Measurements from ENCODE around the gene NEMF.
"Not testable (repeated sequence)": the region's sequence is repeated elsewhere in the genome, so short reads cannot be mapped to it uniquely, and the experiment has no call there.

The NEMF gene

DNA sequence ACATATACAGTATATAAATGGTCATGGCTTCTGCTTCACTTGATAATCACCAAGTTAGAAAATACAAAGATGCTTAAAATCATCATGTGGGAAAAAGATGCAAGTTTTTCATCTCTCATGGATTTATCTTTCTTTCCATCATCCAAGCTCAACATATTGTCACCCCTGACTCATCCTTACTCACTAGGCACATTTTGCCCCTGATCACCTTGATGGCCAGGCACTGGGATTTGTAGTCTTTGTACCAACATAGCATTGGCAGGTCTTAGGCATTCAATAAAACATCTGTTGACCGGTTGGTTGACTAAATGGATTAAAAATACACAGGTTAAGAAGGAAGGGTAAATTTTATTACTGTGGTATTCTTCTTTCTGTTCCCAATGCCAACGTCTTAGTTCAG is 56.6 kb downstream of the NEMF start:
- DNase-seq: no peak

DNA sequence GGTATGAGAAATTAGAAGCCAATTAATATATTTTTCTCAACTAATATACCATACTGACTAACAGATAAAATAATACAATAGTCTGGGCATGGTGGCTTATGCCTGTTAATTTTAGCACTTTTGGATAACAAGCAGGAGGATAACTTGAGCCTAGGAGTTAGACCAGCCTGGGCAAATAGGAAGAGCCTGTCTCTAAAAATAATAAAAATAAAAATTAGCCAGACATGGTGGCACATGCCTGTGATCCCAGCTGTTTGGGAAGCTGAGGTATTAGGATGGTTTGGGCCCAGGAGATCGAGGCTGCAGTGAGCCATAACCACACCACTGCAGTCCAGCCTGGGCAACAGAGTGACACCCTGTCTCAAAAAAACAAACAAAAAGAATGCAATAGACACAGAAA is 60.0 kb downstream of the NEMF start:
- no peak for DNase-seq

DNA sequence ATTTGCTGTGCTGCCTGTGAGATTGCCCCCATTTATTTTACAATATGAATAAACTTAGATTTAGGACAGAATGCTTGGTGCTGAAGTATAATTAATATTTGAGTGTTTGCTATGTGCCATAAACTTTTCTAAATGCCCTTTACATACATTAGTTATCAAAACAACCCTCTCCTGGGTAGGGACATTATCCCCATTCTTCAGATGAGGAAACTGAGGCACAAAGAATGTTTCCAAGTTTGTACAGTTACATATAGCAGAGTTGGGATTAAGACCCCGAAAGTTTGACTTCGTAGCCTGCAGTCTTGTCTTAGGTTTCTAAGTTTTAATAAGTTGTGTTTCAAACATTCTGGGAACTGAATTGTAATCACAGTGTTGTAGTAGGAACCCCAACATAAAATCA is 66.3 kb downstream of the NEMF start:
- no peak for DNase-seq

DNA sequence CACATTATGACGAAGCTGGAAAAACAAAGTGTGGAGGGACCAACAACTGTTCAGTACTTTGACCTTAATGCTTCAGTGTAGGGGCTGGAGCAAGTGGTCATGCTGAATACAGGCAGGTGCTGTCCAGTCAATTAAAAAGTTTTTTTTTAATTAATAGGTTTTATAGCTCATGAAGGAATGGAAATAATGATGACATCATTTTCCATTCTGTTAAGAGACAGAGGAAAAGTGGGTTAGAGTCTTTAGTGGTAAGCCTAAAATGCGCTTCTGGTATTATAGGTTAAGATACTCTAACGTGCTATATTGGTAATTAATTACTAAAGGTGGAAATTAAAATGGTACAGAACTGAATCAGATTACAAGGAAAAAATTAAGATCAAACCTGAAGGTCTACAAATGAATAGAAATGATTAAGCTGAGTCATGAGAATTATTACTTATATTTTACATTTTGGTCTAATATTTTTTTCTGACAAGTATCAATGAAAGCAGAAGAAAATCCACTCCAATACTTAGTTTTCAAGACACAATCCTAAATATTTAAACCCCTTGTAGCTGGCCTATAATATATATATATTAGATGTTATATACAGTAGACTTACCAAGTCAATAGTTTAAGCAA is 69.1 kb downstream of the NEMF start:
- DNase-seq: no peak

DNA sequence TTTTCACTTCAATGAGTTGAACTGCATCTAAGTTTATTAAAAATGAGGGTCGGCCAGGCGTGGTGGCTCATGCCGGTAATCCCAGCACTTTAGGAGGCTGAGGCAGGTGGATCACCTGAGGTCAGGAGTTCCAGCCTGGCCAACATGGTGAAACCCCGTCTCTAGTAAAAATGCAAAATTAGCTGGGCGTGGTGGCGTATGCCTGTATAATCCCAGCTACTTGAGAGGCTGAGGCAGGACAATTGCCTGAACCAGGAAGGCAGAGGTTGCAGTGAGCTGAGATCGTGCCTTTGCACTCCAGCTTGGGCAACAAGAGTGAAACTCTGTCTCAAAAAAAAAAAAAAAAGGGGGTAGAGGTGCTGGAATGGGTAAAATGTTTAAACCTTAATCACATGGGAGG is 71.5 kb downstream of the NEMF start:
- not testable (repeated sequence) for DNase-seq

DNA sequence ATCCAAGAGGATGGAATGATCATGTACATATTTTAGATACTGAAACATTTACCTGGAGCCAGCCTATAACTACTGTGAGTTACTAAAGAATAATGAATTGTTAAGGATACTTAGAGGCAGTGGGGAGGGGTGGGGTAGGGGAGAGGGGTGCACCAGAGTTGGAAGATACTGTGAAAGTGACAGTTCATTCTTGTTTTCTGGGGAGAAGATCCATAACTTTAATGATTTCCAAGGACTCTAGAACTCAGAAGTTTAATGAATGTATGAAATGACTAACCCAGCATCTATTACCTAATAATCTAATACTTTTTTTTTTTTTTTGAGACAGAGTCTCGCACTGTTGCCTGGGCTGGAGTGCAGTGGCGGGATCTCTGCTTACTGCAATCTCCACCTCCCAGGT is 74.2 kb downstream of the NEMF start:
- no peak for DNase-seq

DNA sequence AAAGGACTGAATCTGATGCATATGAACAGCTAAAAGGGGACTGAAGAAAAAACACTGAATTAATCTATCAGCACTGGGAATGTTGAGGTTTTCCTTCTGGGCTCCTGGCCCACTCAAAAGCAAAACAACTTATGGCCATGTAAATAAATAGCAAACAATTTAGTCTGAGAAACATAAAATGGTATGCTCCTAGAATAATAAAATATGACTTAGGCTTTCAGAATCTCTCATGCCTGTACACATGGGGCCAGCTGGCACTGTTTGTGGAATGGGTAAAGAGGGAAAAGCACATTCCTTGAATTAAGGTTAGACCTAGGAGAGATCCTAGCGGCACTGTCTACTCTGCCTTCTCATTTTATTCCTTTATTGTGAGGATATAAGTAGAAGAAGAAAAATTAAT is 78.5 kb downstream of the NEMF start:
- DNase-seq: no peak

DNA sequence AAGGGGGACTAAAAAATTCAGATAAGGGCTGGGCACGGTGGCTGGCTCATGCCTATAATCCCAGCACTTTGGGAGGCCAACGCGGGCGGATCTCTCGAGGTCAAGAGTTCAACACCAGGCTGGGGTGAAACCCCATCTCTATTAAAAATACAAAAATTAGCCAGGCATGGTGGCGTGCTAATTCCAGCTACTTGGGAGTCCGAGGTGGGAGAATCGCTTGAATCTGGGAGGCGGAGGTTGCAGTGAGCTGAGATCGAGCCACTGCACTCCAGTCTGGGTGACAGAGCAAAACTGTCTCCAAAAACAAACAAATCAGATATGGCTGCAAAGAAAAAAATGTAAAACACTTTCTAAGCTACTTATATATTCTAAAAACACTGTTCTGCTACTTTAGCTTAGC is 80.9 kb downstream of the NEMF start:
- DNase-seq: not testable (repeated sequence)

DNA sequence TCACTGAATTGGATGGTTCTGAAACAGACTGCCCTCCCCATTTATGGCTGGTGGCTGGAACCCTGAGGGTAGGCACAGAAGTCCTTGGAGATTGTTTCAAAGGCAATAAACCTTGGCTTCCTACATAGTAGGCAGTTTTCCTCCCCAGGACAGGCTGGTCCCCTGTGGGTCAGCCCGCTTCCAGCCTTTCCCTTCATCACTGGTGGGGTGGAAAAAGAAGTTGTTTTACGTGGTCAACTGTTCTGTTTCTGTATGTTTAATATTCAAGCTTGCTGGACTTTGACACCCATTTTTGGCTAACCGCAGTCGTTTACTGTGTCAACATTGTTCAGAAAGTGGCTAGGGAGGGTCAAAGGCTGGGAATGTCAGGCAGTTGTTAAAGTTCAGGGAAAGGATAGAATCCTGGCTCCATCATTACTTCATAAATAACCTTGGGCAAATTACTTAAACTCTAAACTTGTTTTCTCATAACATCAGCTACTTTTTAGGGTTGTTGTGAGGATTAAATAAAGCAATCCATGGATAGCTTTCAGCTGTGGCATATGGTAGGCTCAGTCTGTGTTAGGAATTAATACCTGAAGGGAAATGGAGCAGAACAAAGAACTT is 82.3 kb downstream of the NEMF start:
- no peak for DNase-seq

DNA sequence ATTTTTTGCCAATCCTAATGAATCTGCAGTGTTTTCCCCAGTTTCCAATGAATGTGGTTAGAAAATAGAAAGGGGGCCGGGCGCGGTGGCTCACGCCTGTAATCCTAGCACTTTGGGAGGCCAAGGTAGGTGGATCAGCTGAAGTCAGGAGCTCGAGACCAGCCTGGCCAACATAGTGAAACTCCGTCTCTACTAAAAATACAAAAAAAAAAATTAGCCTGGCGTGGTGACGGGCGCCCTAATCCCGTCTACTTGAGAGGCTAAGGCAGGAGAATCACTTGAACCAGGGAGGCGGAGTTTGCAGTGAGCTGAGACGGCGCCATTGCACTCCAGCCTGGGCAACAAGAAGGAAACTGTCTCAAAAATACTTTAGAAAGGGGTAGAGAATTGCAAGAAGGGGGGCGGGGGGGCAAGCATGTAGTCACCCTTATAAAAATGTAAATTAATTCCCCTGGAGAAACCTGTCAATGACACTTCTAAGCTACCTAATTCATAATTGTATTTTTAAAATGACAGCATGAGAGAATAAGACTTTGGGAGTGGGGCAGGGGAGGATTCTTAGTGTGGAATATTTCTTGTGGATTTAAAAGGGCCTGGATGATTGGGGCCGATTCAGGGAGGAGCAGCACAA is 82.9 kb downstream of the NEMF start:
- no peak for DNase-seq

DNA sequence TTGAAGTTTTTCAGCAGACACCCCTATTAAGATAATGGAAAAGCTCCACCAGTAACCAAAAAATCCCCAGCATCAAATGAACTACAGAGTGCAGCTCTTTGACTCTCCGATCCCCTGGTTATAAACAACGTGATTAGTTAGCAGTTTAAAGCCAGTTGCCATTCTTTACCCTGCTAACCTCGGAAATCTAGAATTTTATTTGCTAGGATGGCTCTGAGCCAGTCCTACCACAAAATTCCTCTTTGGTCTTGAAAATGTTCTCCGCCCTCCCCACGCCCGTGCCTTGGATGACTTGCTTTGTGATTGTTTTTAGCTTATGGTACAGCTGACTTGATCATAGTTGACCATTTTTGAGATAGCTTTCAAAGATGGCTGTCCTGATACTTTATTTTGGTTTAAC is 83.4 kb downstream of the NEMF start:
- no peak for DNase-seq

DNA sequence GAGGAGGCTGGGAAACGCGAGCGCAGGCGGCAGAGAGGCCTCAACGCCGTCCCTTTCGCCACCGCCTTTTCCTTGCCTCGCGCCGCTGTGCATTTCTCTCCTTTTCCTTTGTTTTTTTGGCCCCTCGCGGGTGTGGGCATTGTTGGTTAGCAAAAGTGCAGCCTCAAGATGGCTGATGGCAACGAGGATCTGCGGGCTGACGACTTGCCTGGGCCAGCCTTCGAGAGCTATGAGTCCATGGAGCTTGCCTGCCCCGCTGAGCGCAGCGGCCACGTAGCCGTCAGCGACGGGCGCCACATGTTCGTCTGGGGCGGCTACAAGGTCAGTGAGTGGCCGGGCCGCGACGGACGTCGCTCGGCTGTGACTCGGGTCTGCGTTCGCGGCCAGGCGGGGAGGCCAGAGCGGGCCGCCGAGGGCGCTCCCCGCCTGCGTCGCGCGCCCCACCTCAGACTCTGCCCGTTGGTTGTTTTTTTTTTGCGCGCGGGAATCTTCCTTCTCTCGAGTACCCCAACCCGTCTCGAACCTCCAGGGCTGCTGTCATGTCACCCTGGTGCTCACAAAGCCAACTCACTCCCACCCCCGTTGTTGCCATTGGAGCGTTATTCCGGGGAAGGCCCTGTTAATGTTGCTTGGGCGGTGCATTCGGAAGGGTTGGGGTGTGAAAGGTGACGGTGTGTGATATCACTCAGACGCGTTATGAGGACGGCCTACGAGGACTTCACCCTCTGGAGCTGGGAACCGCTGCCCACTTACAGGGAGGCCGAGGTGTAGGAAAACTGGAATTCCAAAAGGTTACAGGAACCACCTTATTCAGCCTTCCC is 84.1 kb downstream of the NEMF start:
- peak; percentile 76 to 84 for DNase-seq

DNA sequence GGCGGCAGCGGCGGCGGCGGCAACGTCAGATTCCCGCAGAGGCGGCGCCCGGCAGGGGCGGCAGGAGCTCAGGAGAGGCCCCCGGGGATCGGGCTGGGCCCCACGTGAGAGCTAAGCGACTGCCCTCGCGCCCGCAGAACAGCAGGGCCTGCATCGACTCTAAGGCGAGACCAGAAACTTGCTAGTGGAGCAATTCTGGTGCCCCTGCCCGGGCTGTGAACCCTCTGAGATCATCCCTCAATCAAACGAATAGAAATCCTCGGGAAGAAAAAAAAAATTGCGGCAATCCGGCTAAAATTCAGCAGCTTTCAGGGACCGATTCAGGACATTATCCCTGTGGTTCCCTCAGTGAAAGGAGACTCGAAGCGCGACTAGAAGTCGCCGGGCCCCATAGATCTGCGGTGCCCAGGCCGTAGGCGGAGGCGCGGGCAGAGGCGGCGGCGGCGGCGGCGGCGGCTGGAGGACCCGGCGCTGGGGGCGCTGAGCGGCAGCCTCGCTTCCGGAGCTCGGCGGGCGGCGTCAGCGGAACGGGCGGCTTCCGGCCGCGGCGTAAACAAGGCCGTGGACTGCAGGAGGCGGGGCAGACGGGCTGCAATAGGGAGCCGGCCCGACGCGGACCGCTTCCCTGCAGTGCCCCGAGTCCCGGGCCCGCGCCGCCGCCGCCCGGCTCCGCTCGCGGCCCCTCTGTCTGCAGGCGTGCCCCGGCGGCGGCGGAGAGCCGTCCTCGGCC is 84.9 kb downstream of the NEMF start, which contains the start of gene KLHDC2:
Gene KLHDC2, plus strand, starts transcription at position 583 of the 730 bp plus-strand sequence. CDS start 316 bp downstream, outside the sequence.
- DNase-seq: peak; percentile 91 to 92

DNA sequence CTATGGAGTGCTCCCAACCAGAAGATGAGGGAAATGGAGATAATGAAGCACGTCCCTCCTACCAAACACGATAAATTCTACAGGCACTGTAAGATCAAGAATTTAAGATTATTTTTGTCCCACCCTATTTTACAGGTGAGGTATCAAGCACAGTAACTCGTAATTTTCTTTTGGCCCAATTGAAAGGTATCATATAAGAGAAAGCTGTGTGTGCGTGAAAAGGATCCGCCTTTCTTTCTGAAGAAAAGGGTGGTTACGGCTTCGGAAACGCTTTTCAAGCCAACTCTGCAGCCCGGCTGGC is 85.4 kb downstream of the NEMF start:
- no peak for DNase-seq

DNA sequence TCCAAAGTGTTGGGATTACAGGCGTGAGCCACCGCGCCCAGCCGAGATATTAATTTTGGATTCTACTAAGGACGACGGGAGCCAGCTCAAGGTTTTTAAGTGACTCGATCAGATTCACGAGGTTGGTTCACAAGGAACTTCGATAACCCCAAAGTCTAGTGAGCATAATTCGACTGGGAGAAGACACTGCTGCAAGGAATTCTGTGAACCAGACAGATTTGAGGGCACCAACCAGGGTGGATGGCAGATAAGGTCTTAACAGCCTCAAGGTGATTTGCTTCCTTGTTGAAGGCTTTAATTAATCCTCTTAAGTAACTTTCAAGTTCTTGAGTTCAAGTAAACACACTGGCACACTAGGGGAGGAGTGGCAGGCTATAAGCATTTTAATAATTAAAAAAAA is 85.7 kb downstream of the NEMF start:
- no peak for DNase-seq

DNA sequence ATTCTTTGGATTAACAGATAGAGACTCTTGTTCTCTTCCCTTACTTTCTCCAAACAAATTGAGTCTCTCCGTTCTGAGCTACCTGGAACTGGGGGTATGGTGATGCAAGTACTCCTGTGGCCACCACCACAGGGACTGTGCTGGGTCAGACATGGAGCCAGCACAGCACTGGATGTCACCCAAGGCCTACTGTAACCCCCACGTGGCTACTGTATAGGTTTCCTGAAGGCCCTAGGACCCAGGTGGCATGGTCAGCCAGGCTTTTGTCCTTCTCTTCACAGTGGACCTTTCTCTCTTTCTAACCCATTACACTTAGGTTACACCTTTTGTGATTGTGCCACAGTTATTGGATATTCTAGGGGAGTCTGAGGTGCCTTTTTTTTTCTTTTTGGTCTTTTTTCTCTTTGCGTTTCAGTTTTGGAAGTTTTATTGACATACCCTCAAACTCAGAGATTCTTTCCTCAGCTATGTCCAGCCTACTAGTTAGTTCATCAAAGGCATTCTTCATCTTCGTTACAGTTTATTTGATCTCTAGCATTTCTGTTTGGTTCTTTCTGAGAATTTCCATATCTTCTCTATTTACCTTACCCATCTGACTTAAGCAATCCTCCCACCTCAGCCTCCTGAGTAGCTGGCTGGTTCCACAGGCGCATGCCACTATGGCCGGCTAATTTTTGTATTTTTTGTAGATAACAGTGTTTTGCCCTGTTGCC is 90.6 kb downstream of the NEMF start:
- DNase-seq: no peak

DNA sequence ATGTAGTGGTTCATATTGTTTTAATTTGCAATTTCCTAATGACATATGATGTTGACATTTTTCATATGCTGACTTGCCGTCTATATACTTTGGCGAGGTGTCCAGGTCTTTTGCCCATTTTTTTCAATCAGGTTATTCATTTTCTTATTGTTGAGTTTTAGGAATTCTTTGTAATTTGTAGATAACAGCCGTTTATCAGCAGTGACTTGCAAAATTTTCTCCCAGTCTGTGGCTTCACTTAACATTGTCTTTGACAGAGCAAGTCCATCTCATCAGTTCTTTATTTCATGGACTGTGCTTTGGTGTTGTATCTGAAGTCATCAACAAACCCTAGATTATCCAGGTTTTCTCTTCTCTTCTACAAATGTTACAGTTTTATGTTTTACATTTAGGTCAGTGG is 97.2 kb downstream of the NEMF start:
- DNase-seq: no peak

DNA sequence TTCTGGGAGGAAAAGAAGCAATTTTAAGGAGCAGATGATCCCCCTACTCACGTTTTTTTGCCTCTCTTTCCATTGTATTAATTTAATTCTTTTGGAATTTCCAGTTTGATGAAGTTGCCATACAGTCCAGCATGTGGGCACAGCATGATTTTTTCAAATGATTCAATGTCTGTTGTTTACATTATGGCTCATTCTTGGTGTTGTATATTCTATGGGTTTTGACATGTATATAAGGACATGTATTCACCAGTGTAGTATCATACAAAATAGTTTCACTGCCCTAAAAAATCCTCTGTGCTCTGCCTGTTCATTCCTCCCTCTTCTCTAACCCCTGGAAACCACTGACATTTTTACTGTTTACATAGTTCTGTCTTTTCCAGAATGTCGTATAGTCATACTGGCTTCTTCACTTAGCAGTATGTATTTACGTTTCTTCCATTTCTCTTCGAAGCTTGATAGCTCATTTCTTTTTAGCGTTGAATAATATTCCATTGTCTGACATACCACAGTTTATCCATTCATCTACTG is 98.0 kb downstream of the NEMF start:
- no peak for DNase-seq

DNA sequence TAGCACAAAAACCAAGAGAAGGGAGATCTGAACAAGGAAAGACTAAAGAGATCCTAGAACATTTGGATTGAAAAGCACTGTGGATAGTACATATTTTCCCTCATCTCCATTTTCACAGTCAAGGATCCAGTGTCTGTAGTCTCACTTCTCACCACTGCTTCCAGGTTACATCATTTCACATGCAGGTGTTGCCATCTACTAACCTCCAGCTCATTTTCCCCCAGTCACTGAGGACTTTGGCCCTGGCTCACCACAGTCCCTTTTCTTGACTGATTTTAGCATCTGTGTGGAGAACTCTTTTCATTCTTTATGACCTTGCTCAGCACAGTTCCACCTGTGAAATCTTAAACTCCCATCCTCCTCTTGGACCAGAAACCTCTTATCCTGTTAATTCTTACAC is 106.1 kb downstream of the NEMF start:
- DNase-seq: not testable (repeated sequence)

DNA sequence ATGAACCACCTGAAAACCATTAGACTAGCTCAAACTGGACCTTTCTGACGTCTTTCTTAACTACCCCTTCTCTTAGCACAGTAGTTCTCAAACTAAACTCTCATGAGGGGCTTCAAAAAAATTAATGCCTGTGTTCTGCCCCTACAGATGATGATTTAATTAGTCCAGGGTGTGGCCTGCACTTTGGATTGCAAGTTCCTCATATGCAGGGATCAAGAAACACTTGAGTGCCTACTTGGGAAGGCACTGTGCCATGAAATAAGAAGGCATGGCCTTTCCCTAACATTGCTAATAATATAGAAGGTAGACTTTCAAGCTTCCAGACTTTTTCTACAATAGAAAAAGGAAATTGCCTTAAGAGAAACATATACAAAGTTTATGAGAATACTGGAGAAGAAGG is 107.4 kb downstream of the NEMF start:
- DNase-seq: no peak

DNA sequence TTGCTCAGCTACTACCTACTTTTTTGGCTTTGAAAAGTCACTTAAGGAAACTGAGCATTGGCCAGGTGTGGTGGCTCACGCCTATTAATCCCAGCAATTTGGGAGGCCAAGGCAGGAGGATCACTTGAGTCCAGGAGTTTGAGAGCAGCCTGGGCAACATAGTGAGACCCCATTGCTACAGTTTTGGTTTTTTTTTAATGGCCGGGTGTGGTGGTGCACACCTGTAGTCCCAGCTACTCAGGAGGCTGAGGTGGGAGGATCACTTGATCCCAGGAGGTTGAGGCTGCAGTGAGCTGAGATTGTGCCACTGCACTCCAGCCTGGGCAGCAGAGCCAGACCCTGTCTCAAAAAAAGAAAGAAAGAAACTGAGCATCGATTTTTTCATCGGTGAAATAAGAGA is 116.9 kb downstream of the NEMF start:
- DNase-seq: not testable (repeated sequence)

DNA sequence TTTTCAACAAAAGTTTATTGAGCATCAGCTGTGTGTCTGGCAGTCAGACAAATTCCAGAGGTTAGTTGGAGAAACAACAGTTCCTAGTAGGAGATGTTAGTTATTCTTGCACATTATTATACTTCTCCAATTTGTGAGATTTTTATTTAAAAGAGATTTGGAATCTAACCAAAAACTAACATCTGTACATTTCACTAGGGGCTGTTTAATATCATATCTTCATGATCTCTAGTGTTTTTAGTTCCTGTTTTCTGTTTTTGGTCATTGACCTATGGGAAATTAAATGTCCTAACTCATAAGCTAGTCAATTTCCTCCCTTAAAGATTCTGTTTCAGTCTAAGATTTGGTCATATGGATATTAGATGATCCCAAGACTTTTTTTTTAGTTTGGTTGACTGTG is 118.8 kb downstream of the NEMF start:
- no peak for DNase-seq

All from CD4-positive, alpha-beta T cell treated with Interleukin-4 for 1 hour (primary cell).